ENCODE data around the gene MICOS13. TPM values are rescaled to one million over a fixed set of nuclear protein-coding genes. Genes with fewer than 3 reads are reported as not detected.
A peak's percentile ranks its signal among the peaks of the same experiment; 100 is the strongest.

MICOS13 gene
- total and polyA plus RNA-seq, 7 experiments from 2014 or later, result 26.1 to 109 (median 39.8) TPM

GRCh38 chr19:5684694-5685430 lies 4.5 kb upstream of the MICOS13 start:
- Histone ChIP-seq H3K27me3 (ENCODE audit: control insufficient read depth in 2 of 2, insufficient read depth in 2 of 2, low read length in 2 of 2) (no peaks in the 10 kb centered on the region), H3K9me3 (ENCODE audit: control insufficient read depth in 2 of 3, low read length in 3 of 3) (no peaks in the 10 kb centered on the region), H3K36me3 (ENCODE audit: control insufficient read depth in 2 of 3, insufficient read depth in 3 of 3, low read length in 3 of 3) (peaks cover 0 to 4% (median 0%) of the 10 kb centered on the region in 3 experiments), H3K27ac (ENCODE audit: low read depth, low read length) (no peak overlapping the region), H3K4me3 (ENCODE audit: low read length) (no peak overlapping the region), H3K4me1 (ENCODE audit: control insufficient read depth in 2 of 2, insufficient read depth in 2 of 2, low read length in 2 of 2) (peaks cover 12 to 13% of the 10 kb centered on the region in 2 donors)
- H3K4me3 Mint-ChIP-seq, result peak overlapping the region in 2 of 10 donors; percentile 48 to 53
- peaks cover 13 to 45% (median 32%) of the 10 kb centered on the region in 7 donors for H3K4me1 Mint-ChIP-seq
- peaks cover 0 to 4% (median 0%) of the 10 kb centered on the region in 11 donors for H3K9me3 Mint-ChIP-seq
- ATAC-seq, result no peak
- peaks cover 0 to 18% (median 0%) of the 10 kb centered on the region in 5 donors for H3K27me3 Mint-ChIP-seq
- intact Hi-C loops (cut with micrococcal nuclease), result loop anchor here (5.0 to 10.0 kb wide), 6 partner anchors 430 to 1850 kb away; partner anchors contain the start of genes ALKBH7 (in 2 of the 2), GPR108 (in 1 of the 2), KDM4B (in 1 of the 2) and MPND (in 1 of the 2)
- H3K27ac Mint-ChIP-seq, result peak overlapping the region in 1 of 9 donors; percentile 83
- ChIA-PET POLR2A (interaction anchor here (0.6 to 1.1 kb wide), 2 partner anchors 33 to 62 kb away, joined by 3 read pairs; partner anchors contain the start of genes SAFB and SAFB2), CTCF (no interaction called here)
- H3K36me3 Mint-ChIP-seq, result no peaks in the 10 kb centered on the region
- DNase-seq, result no peak

GRCh38 chr19:5683177-5683886 lies 3.0 kb upstream of the MICOS13 start:
- H3K36me3 Mint-ChIP-seq, result peaks cover 0 to 3% (median 0%) of the 10 kb centered on the region in 5 donors
- Histone ChIP-seq H3K36me3 (ENCODE audit: control insufficient read depth in 2 of 3, insufficient read depth in 3 of 3, low read length in 3 of 3) (peaks cover 0 to 5% (median 0%) of the 10 kb centered on the region in 3 experiments), H3K9me3 (ENCODE audit: control insufficient read depth in 2 of 3, low read length in 3 of 3) (no peaks in the 10 kb centered on the region), H3K27ac (ENCODE audit: low read depth, low read length) (no peak overlapping the region), H3K27me3 (ENCODE audit: control insufficient read depth in 2 of 2, insufficient read depth in 2 of 2, low read length in 2 of 2) (no peaks in the 10 kb centered on the region), H3K4me3 (ENCODE audit: low read length) (no peak overlapping the region), H3K4me1 (ENCODE audit: control insufficient read depth in 2 of 2, insufficient read depth in 2 of 2, low read length in 2 of 2) (peaks cover 17 to 22% of the 10 kb centered on the region in 2 donors)
- peak overlapping the region in 2 of 9 donors; percentile 44 to 61 for H3K27ac Mint-ChIP-seq
- H3K4me3 Mint-ChIP-seq, result peak overlapping the region in 9 of 10 donors; percentile 5 to 71 (median 27)
- peaks cover 0 to 18% (median 0%) of the 10 kb centered on the region in 5 donors for H3K27me3 Mint-ChIP-seq
- peaks cover 20 to 46% (median 35%) of the 10 kb centered on the region in 7 donors for H3K4me1 Mint-ChIP-seq
- intact Hi-C loops (cut with micrococcal nuclease), result loop anchor here (5.0 to 10.0 kb wide), 6 partner anchors 431 to 1851 kb away; partner anchors contain the start of genes ALKBH7 (in 1 of the 2), GPR108 (in 1 of the 2), KDM4B (in 1 of the 2) and MPND (in 1 of the 2)
- DNase-seq (no peak), ATAC-seq (no peak)
- H3K9me3 Mint-ChIP-seq, result peaks cover 0 to 4% (median 0%) of the 10 kb centered on the region in 11 donors
- ChIA-PET CTCF (no interaction called here), POLR2A (interaction anchor here (1.3 kb wide), 1 partner anchor 61 kb away, joined by 3 read pairs; the partner anchor contains the start of gene SAFB2)

- Histone ChIP-seq H3K4me3 (ENCODE audit: low read length) (no peak overlapping the region), H3K9me3 (ENCODE audit: control insufficient read depth in 2 of 3, low read length in 3 of 3) (no peaks in the 10 kb centered on the region), H3K27ac (ENCODE audit: low read depth, low read length) (no peak overlapping the region), H3K27me3 (ENCODE audit: control insufficient read depth in 2 of 2, insufficient read depth in 2 of 2, low read length in 2 of 2) (no peaks in the 10 kb centered on the region), H3K4me1 (ENCODE audit: control insufficient read depth in 2 of 2, insufficient read depth in 2 of 2, low read length in 2 of 2) (peaks cover 8 to 22% of the 10 kb centered on the region in 2 donors), H3K36me3 (ENCODE audit: control insufficient read depth in 2 of 3, insufficient read depth in 3 of 3, low read length in 3 of 3) (peaks cover 0 to 13% (median 0%) of the 10 kb centered on the region in 3 experiments)
- Mint-ChIP-seq H3K4me1 (peaks cover 20 to 42% (median 32%) of the 10 kb centered on the region in 7 donors), H3K36me3 (peaks cover 0 to 3% (median 0%) of the 10 kb centered on the region in 5 donors), H3K4me3 (peak overlapping the region; percentile 56 to 96 (median 86)), H3K9me3 (peaks cover 0 to 4% (median 0%) of the 10 kb centered on the region in 11 donors), H3K27ac (peak overlapping the region; percentile 21 to 94 (median 82)), H3K27me3 (peaks cover 0 to 18% (median 0%) of the 10 kb centered on the region in 5 donors)
- no peak for DNase-seq
- ChIA-PET CTCF (no interaction called here), POLR2A (no interaction called here)
- intact Hi-C loops (cut with micrococcal nuclease), result loop anchor here (5.0 to 10.0 kb wide), 6 partner anchors 433 to 1853 kb away; partner anchors contain the start of genes ALKBH7 (in 1 of the 2), GPR108 (in 1 of the 2), KDM4B (in 1 of the 2) and MPND (in 1 of the 2)
- ATAC-seq, result no peak
These were observed 1.8 kb upstream of the MICOS13 start for GRCh38 chr19:5682107-5682482.

- no peaks in the 10 kb centered on the region for H3K27me3 ChIP-seq (ENCODE audit: control insufficient read depth in 2 of 2, insufficient read depth in 2 of 2, low read length in 2 of 2)
- peak overlapping the region; percentile 43 to 95 (median 85) for H3K27ac Mint-ChIP-seq
These were observed 1.2 kb upstream of the MICOS13 start for GRCh38 chr19:5681391-5682106.

GRCh38 chr19:5680084-5680436 lies 256 bp downstream of the MICOS13 start:
- DNase-seq (no peak), ATAC-seq (no peak)
- POLR2A ChIA-PET, result interaction anchor here (0.5 to 1.7 kb wide), 3 partner anchors 10 to 114 kb away, joined by 4 to 6 read pairs (median 4); partner anchors contain the start of genes RPL36, SAFB and SAFB2
- H3K9me3 ChIP-seq (ENCODE audit: control insufficient read depth in 2 of 3, low read length in 3 of 3), result no peaks in the 10 kb centered on the region
- intact Hi-C loops (cut with micrococcal nuclease), result loop anchor here (1.0 to 10.0 kb wide), 16 partner anchors 10 to 1855 kb away; partner anchors contain the start of genes CATSPERD (in 2 of the 2), LONP1 (in 2 of the 2), RPL36 (in 2 of the 2) and SAFB2 (in 2 of the 2)
- peaks cover 0 to 4% (median 0%) of the 10 kb centered on the region in 11 donors for H3K9me3 Mint-ChIP-seq
- peak overlapping the region; percentile 98 for H3K27ac ChIP-seq (ENCODE audit: low read depth, low read length)
- peaks cover 0 to 13% (median 0%) of the 10 kb centered on the region in 3 experiments for H3K36me3 ChIP-seq (ENCODE audit: control insufficient read depth in 2 of 3, insufficient read depth in 3 of 3, low read length in 3 of 3)
- peaks cover 0 to 6% (median 0%) of the 10 kb centered on the region in 5 donors for H3K36me3 Mint-ChIP-seq
- peak overlapping the region; percentile 100 for H3K4me3 ChIP-seq (ENCODE audit: low read length)
- peak overlapping the region; percentile 94 to 100 (median 97) for H3K27ac Mint-ChIP-seq
- CTCF ChIA-PET, result no interaction called here
- H3K27me3 Mint-ChIP-seq, result peaks cover 0 to 18% (median 0%) of the 10 kb centered on the region in 5 donors
- peaks cover 8 to 18% of the 10 kb centered on the region in 2 donors for H3K4me1 ChIP-seq (ENCODE audit: control insufficient read depth in 2 of 2, insufficient read depth in 2 of 2, low read length in 2 of 2)
- no peaks in the 10 kb centered on the region for H3K27me3 ChIP-seq (ENCODE audit: control insufficient read depth in 2 of 2, insufficient read depth in 2 of 2, low read length in 2 of 2)
- H3K4me3 Mint-ChIP-seq, result peak overlapping the region; percentile 85 to 97 (median 94)
- peaks cover 20 to 32% (median 25%) of the 10 kb centered on the region in 7 donors for H3K4me1 Mint-ChIP-seq

More at GRCh38 chr19:5681391-5682106, 1.2 kb upstream of the MICOS13 start:
- peak overlapping the region; percentile 98 for H3K27ac ChIP-seq (ENCODE audit: low read depth, low read length)
- peak overlapping the region; percentile 100 for H3K4me3 ChIP-seq (ENCODE audit: low read length)
- peak overlapping the region; percentile 56 to 96 (median 86) for H3K4me3 Mint-ChIP-seq
- ChIA-PET POLR2A (interaction anchor here (1.0 kb wide), 1 partner anchor 10 kb away, joined by 3 read pairs; no protein-coding TSS in a partner anchor), CTCF (no interaction called here)
- H3K9me3 ChIP-seq (ENCODE audit: control insufficient read depth in 2 of 3, low read length in 3 of 3), result no peaks in the 10 kb centered on the region
- peaks cover 0 to 18% (median 0%) of the 10 kb centered on the region in 5 donors for H3K27me3 Mint-ChIP-seq
- DNase-seq (no peak), ATAC-seq (no peak)
- H3K4me1 ChIP-seq (ENCODE audit: control insufficient read depth in 2 of 2, insufficient read depth in 2 of 2, low read length in 2 of 2), result peaks cover 8 to 22% of the 10 kb centered on the region in 2 donors
- peaks cover 0 to 4% (median 0%) of the 10 kb centered on the region in 11 donors for H3K9me3 Mint-ChIP-seq
- peaks cover 0 to 3% (median 0%) of the 10 kb centered on the region in 5 donors for H3K36me3 Mint-ChIP-seq
- H3K36me3 ChIP-seq (ENCODE audit: control insufficient read depth in 2 of 3, insufficient read depth in 3 of 3, low read length in 3 of 3), result peaks cover 0 to 13% (median 0%) of the 10 kb centered on the region in 3 experiments
- intact Hi-C loops (cut with micrococcal nuclease), result loop anchor here (5.0 to 10.0 kb wide), 6 partner anchors 433 to 1853 kb away; partner anchors contain the start of genes ALKBH7 (in 1 of the 2), GPR108 (in 1 of the 2), KDM4B (in 1 of the 2) and MPND (in 1 of the 2)
- peaks cover 20 to 41% (median 30%) of the 10 kb centered on the region in 7 donors for H3K4me1 Mint-ChIP-seq
